Vagina (tissue), 2 donors: ENCODE measurements around the gene SNX3. TPM values are rescaled to one million over a fixed set of nuclear protein-coding genes. Genes with fewer than 3 reads are reported as not detected.
A peak's percentile ranks its signal among the peaks of the same experiment; 100 is the strongest.

Source experiments
- DNase-seq, 2 donors: peaks; one replicate each; pipeline ENCODE4 v3.0.0-alpha.2; 2017; ENCODE audit errors: extremely low spot score in 2 of 2
- H3K27ac ChIP-seq: fragments of 200-600 bp; sonication (generic); one replicate; pipeline ENCODE4 v1.5.1; 2019
- H3K27me3 ChIP-seq: fragments of 200-600 bp; sonication (generic); one replicate; pipeline ENCODE4 v1.5.1; 2019
- H3K36me3 ChIP-seq, 2 donors: fragments of 200-600 bp; sonication (generic); one replicate each; pipeline ENCODE4 v1.5.1; 2017 to 2019
- H3K4me1 ChIP-seq: fragments of 200-600 bp; sonication (generic); one replicate; pipeline ENCODE4 v1.5.1; 2019
- H3K4me3 ChIP-seq, 2 donors: fragments of 200-600 bp; sonication (generic); 1 replicate in 1 of 2; 2 replicates in 1 of 2; pipeline ENCODE4 v1.5.1; 2016 to 2019
- H3K9me3 ChIP-seq: fragments of 200-600 bp; sonication (generic); one replicate; pipeline ENCODE4 v1.5.1; 2019
- POLR2A ChIP-seq, 2 donors: fragments of 450-650 bp; IDR thresholded peaks; one replicate each; pipeline ENCODE4 v1.6.1; 2017; ENCODE audit warnings: antibody characterized with exemption in 2 of 2, mild to moderate bottlenecking in 2 of 2, moderate library complexity in 2 of 2
- POLR2AphosphoS5 ChIP-seq, 2 donors: sonication (generic); formaldehyde crosslinking; IDR thresholded peaks; one replicate each; pipeline ENCODE4 v1.9.0; 2017; ENCODE audit warnings: antibody characterized with exemption in 2 of 2, mild to moderate bottlenecking in 2 of 2, low read depth in 1 of 2; ENCODE audit not compliant: insufficient read depth in 1 of 2
- intact Hi-C: fragments of 100-400 bp; cut with DNase I; formaldehyde crosslinking; loops from one replicate; pipeline ENCODE4 v1.15.1; 2023
- total RNA-seq: library from RNA; depleted of rRNA; stranded (reverse); fragments of >200 nt; gene quantifications from one replicate; pipeline ENCODE4 v1.2.3, GENCODE V29; 2016
- TF ChIP-seq, protein P1 (sequence below), 3 experiments: fragments of 450-650 bp in 2 of 3; fragments of 200-600 bp in 1 of 3; sonication (generic) in 1 of 3; IDR thresholded peaks; one replicate each; pipeline ENCODE4 v1.5.1; 2017 to 2019; ENCODE audit warnings: antibody characterized with exemption in 3 of 3, mild to moderate bottlenecking in 2 of 3, moderate library complexity in 2 of 3

SNX3 gene
- total RNA-seq, 1 donor from 2014 or later, result 123 TPM

- intact Hi-C loops, result loop anchor here (5.0 kb wide), 1 partner anchor 192 kb away; no protein-coding TSS in a partner anchor
- DNase-seq, result no peak
- TF ChIP-seq POLR2AphosphoS5 (IDR thresholded peaks at IDR 0.05; ENCODE audit: insufficient read depth in 1 of 2, low read depth in 1 of 2) (no peak), POLR2A (IDR thresholded peaks at IDR 0.05) (no peak)
- Histone ChIP-seq H3K27me3 (peaks cover 37% of the 10 kb centered on the region), H3K9me3 (no peaks in the 10 kb centered on the region), H3K27ac (no peak overlapping the region), H3K4me3 (peak overlapping the region in 1 of 2 donors; percentile 5), H3K36me3 (no peaks in the 10 kb centered on the region), H3K4me1 (peaks cover 54% of the 10 kb centered on the region)
These were observed 91.1 kb downstream of the SNX3 start for GRCh38 chr6:108169464-108170331.

GRCh38 chr6:108168501-108169463 lies 92.1 kb downstream of the SNX3 start:
- no peak for DNase-seq
- Histone ChIP-seq H3K4me3 (peak overlapping the region; percentile 1 to 36), H3K36me3 (no peaks in the 10 kb centered on the region), H3K4me1 (peaks cover 57% of the 10 kb centered on the region), H3K27ac (no peak overlapping the region), H3K9me3 (no peaks in the 10 kb centered on the region), H3K27me3 (peaks cover 41% of the 10 kb centered on the region)
- intact Hi-C loops, result loop anchor here (5.0 kb wide), 1 partner anchor 191 kb away; no protein-coding TSS in a partner anchor
- no peak for TF ChIP-seq POLR2A (IDR thresholded peaks at IDR 0.05)
- TF ChIP-seq, protein P1, sequence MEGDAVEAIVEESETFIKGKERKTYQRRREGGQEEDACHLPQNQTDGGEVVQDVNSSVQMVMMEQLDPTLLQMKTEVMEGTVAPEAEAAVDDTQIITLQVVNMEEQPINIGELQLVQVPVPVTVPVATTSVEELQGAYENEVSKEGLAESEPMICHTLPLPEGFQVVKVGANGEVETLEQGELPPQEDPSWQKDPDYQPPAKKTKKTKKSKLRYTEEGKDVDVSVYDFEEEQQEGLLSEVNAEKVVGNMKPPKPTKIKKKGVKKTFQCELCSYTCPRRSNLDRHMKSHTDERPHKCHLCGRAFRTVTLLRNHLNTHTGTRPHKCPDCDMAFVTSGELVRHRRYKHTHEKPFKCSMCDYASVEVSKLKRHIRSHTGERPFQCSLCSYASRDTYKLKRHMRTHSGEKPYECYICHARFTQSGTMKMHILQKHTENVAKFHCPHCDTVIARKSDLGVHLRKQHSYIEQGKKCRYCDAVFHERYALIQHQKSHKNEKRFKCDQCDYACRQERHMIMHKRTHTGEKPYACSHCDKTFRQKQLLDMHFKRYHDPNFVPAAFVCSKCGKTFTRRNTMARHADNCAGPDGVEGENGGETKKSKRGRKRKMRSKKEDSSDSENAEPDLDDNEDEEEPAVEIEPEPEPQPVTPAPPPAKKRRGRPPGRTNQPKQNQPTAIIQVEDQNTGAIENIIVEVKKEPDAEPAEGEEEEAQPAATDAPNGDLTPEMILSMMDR (IDR thresholded peaks at IDR 0.05), result no peak
- no peak for TF ChIP-seq POLR2AphosphoS5 (IDR thresholded peaks at IDR 0.05; ENCODE audit: insufficient read depth in 1 of 2, low read depth in 1 of 2)

- H3K4me3 ChIP-seq, result peak overlapping the region; percentile 1 to 36
- peaks cover 62% of the 10 kb centered on the region for H3K4me1 ChIP-seq
- intact Hi-C loops, result loop anchor here (5.0 kb wide), 1 partner anchor 191 kb away; no protein-coding TSS in a partner anchor
- TF ChIP-seq POLR2AphosphoS5 (IDR thresholded peaks at IDR 0.05; ENCODE audit: insufficient read depth in 1 of 2, low read depth in 1 of 2) (no peak), POLR2A (IDR thresholded peaks at IDR 0.05) (no peak)
- TF ChIP-seq, protein P1 (IDR thresholded peaks at IDR 0.05), result no peak
- no peak for DNase-seq
- H3K27ac ChIP-seq, result no peak overlapping the region
- no peaks in the 10 kb centered on the region for H3K36me3 ChIP-seq
- H3K9me3 ChIP-seq, result no peaks in the 10 kb centered on the region
- H3K27me3 ChIP-seq, result peaks cover 48% of the 10 kb centered on the region
These were observed 92.8 kb downstream of the SNX3 start for GRCh38 chr6:108168090-108168463.

- intact Hi-C loops, result loop anchor here (5.0 kb wide), 1 partner anchor 190 kb away; no protein-coding TSS in a partner anchor
- no peaks in the 10 kb centered on the region for H3K36me3 ChIP-seq
- no peak overlapping the region for H3K27ac ChIP-seq
- no peak overlapping the region for H3K4me3 ChIP-seq
- no peak for DNase-seq
- H3K4me1 ChIP-seq, result peaks cover 62% of the 10 kb centered on the region
- no peaks in the 10 kb centered on the region for H3K9me3 ChIP-seq
- H3K27me3 ChIP-seq, result peaks cover 53% of the 10 kb centered on the region
- TF ChIP-seq POLR2AphosphoS5 (IDR thresholded peaks at IDR 0.05; ENCODE audit: insufficient read depth in 1 of 2, low read depth in 1 of 2) (no peak), POLR2A (IDR thresholded peaks at IDR 0.05) (no peak)
- TF ChIP-seq, protein P1 (IDR thresholded peaks at IDR 0.05), result no peak
These were observed 93.3 kb downstream of the SNX3 start for GRCh38 chr6:108167449-108168089.
